Measurements from ENCODE around the gene KRTAP12-3.
"Not testable (repeated sequence)": the region's sequence is repeated elsewhere in the genome, so short reads cannot be mapped to it uniquely, and the experiment has no call there.

KRTAP12-3 gene, protein sequence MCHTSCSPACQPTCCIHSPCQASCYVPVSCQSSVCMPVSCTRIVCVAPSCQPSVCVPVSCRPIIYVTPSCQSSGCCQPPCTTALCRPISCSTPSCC

DNA sequence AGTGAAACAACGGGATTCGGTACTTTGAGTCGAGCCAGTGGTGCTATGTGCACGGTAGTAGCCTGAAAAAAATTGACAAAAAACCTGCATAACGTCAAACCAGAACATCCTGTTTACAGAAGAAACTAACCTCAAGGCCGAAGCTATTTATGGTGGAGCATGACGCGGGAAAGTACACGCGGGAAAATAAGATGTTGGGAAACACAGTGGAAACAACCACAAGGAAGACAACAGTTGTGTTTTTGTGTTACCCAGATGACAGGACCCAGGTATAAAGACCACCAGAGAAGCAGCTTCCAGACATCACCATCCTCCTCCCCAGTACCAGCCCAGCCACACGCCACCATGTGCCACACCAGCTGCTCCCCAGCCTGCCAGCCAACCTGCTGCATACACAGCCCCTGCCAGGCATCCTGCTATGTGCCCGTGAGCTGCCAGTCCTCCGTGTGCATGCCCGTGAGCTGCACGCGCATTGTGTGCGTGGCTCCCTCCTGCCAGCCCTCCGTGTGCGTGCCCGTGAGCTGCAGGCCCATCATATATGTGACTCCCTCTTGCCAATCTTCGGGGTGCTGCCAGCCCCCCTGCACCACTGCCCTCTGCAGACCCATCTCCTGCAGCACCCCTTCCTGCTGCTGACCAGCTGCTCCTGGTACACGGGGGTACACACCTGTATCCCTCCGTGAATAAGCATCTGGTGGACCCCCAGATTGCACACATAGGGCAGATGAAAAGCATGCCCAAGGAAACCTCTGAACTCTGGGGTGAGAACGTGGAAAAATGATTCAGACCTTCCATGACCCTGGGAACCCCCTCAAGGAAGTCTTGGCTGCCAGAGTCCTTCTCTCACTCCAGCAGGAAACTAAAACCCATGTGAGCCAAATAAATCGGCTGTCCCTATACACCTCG, at the start of gene KRTAP12-3:
TSS of gene KRTAP12-3 (plus strand) at position 298 of the 906 bp plus-strand sequence. CDS start at position 346, 48 bp downstream.
- no peak for DNase-seq (ENCODE audit: low read depth)

DNA sequence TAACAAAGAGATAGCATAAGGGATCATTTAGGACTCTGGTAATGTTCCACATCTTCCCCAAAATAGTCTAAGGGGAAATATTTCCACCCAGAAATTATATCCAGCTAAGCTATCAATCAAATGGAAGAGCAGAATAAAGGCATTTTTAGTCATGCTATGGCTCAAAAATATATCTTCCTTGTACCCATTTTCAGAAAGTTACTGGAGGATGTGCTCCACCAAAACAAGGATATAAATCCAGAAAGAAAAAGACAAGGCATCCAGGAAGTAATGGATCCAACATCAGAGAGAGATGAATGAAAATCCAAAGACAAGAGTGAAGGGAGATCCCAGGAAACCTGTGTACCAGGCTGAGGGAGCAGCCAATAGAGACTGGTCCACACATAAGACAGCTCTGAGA, 48.5 kb upstream of the KRTAP12-3 start:
- no peak for DNase-seq (ENCODE audit: low read depth)

- DNase-seq (ENCODE audit: low read depth): not testable (repeated sequence)
These were observed 47.4 kb upstream of the KRTAP12-3 start for GRCh38 chr21:44610157-44610843.

- DNase-seq (ENCODE audit: low read depth): no peak
These were observed 46.2 kb upstream of the KRTAP12-3 start for GRCh38 chr21:44611551-44611950.

GRCh38 chr21:44612029-44612486, 45.7 kb upstream of the KRTAP12-3 start, which contains the start of gene KRTAP10-8:
Gene KRTAP10-8, plus strand, starts transcription at chr21:44612079. Its CDS starts 22 bp downstream, at chr21:44612101.
- DNase-seq (ENCODE audit: low read depth): no peak

DNA sequence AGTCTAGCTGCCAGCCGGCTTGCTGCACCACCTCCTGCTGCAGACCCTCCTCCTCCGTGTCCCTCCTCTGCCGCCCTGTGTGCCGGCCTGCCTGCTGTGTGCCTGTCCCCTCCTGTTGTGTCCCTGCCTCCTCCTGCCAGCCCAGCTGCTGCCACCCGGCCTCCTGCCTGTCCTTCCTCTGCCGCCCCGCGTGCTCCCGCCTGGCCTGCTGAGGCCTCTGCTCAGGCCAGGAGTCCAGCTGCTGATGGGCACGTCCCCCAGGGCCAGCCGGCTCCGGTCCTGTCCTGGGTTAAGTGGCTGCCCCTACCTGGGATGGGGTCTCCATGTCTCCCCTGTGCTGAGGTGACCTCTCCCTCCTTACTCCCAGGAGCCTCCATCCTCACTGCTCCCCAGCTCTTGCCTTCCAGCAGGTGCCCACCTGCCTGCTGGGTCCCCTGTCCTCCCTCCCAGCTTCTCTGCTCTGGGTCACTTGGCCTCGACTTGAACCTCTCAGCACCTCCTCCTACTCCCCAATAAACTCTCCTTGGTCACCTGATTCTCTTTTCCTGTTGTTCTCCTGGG, 45.0 kb upstream of the KRTAP12-3 start:
- DNase-seq (ENCODE audit: low read depth): no peak

GRCh38 chr21:44613386-44614155, 44.2 kb upstream of the KRTAP12-3 start:
- no peak for DNase-seq (ENCODE audit: low read depth)

DNA sequence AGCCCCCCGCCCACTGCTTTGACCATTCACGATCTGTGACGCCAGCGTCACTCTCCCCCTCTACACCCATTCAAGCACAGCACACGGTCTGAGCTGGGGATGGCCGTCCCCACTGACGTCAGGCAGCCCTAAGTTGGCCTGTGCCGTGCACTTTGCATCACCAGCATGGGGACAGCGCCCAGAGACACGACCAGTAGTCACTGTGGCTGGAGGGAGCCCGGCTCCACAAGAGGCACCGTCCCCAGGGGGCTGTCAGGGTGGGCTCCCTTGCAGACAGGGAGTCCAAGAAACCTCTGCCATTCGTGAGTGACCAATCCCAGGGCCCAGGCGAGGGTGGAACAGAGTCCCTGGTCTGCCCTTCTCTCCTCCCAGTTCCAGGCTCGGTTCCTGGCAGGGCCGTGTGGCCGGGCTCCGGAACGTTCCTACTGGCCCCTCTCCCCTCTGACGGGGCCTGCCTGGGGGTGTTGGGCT, 43.5 kb upstream of the KRTAP12-3 start:
- no peak for DNase-seq (ENCODE audit: low read depth)

DNA sequence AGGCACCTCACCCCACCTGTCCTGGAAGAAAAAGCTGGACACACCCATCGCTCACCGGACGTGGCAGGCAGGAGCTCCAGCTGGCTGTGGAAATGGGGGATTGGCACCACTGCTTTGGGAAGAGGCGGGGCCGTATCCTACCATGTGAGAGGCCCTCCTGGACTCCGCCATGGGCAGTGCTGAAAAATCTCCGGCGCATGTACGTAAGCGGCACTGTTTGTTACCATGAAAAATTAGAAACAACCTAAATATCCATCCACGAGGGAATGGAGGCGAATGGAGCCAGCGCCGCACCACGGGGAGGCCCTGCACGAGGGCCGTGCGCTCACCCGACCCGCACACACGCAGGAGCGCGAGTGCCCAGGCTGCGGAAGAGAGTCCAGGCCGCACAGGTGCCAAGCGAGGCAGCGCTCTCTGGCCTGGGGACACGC, 42.8 kb upstream of the KRTAP12-3 start:
- DNase-seq (ENCODE audit: low read depth): no peak

GRCh38 chr21:44615466-44615865, 42.3 kb upstream of the KRTAP12-3 start:
- no peak for DNase-seq (ENCODE audit: low read depth)

DNA sequence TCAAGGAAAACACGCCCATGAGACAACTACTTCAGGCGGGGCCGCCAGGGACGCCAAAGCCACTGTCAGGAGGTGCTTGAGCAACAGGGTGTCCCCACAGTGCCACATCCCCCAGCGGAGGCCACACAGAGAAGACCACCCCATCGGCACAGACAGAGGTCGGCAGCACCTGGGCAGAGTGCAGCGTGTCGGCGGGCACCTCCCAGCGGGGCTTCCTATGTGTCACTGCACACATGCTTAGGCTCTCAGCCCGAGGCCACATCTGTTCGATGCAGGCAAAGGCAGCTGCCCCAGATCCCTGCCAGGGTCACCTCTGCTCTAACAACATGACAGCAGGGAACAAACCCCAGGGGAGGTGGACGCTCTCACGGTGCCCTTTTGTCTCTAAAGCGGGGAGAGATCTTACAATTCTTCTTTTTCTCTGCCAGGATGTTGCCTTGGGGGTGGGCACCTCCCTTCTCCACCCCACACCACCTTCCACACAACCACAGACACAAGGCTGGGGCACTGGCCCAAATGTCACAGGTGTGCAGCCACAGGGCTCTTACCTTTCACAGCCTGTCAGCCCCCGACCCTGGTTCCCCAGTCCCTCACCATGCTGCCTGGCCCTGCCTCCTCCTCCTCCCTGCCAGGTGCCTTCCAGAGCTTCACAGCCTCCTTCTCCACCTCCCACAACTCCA, 41.7 kb upstream of the KRTAP12-3 start:
- no peak for DNase-seq (ENCODE audit: low read depth)

DNA sequence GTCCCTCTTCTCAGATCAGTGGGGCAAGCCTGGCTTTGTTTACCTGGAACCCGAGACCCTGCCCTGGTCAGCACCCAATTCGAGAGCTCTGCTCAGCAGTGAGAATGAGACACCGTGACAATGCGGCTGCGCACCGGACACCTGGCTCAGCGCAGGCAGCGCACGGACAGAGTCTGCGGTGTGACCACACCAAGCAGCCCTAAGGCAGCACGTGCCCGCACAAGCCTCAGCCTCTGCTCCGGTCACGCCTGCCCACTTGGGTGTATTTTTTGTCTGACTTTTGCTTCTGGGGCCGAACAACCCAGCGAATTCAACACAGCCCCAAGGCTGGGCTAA, 41.2 kb upstream of the KRTAP12-3 start:
- no peak for DNase-seq (ENCODE audit: low read depth)

DNA sequence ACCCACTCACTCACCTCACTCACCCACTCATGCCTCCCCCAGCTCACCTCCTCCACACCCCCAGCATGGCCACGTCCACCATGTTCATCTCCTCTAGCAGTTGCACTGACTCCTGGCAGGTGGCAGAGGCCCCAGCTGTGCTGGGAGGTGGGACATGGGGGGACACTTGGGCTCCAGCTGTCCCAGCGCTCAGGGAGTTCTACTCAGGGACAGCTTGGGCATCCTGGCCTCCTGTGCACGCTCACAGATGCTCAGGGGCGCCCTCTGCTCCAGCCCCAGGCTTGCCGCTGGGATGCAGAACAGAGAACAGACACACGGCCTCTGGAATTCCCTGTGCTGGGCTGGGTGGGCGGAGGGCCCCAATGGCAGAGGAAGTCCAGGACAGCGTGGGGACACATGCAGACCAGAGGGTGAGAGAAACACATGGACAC, 40.6 kb upstream of the KRTAP12-3 start:
- DNase-seq (ENCODE audit: low read depth): no peak

- DNase-seq (ENCODE audit: low read depth): peak; percentile 14
These were observed 39.2 kb upstream of the KRTAP12-3 start for GRCh38 chr21:44618504-44618903.

DNA sequence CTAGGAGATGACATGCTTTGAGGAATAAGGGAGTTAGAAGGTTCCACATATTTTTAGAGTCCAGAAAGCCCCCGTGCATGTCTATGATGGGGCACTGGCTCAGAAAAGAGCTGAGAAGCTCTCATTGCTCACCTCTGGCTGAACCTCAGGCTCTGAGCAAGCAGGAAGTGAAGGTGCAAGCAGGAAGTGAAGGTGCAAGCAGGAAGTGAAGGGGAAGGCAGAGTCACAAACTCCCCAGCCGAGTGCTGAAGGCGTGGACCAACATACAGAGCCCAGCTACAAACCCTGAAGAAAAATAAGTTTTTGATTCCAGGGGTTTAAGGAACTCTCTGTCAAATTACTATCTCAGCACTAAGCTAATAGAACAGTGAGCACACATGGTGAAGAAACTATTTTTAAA, 38.8 kb upstream of the KRTAP12-3 start:
- no peak for DNase-seq (ENCODE audit: low read depth)

GRCh38 chr21:44619886-44620285, 37.8 kb upstream of the KRTAP12-3 start:
- no peak for DNase-seq (ENCODE audit: low read depth)

GRCh38 chr21:44623575-44623974, 34.2 kb upstream of the KRTAP12-3 start:
- no peak for DNase-seq (ENCODE audit: low read depth)

DNA sequence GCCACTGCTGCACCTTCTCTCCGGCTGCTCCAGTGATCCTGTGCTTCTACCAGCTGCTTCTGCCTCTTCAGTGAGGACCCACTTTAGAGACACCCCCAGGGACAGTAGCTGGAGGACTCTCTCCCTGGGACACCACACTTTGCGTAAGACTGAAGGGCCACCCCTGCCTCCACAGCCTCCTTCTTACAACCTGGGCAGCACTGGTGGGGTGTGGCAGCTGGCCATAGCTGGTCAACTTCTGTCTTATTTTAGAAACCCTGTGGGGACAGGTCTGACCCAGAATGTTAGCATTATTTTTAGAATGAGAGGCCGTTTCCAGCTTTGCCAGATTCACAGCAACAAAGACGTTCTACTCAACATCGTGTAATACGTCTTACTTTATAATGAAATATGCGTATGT, 32.0 kb upstream of the KRTAP12-3 start:
- no peak for DNase-seq (ENCODE audit: low read depth)

- DNase-seq (ENCODE audit: low read depth): no peak
These were observed 31.5 kb upstream of the KRTAP12-3 start for GRCh38 chr21:44626262-44626661.

- DNase-seq (ENCODE audit: low read depth): no peak
These were observed 31.0 kb upstream of the KRTAP12-3 start, which contains the start of gene KRTAP10-9 for GRCh38 chr21:44626673-44627143. Gene KRTAP10-9, plus strand, starts transcription at chr21:44627093. Its CDS starts 79 bp downstream, at chr21:44627172.

All from iris pigment epithelial cell (primary cell).